Ovary (tissue), 3 donors: ENCODE data around the gene LSS.

Source experiments
- EP300 ChIP-seq: sonication (generic); formaldehyde crosslinking; IDR thresholded peaks from one replicate; pipeline ENCODE4 v1.6.1; 2017; ENCODE audit warnings: antibody characterized with exemption
- TF ChIP-seq, protein P1 (sequence below), 3 donors: fragments of 450-650 bp in 2 of 3; fragments of 200-600 bp in 1 of 3; IDR thresholded peaks; one replicate each; pipeline versions ENCODE4 v1.5.1 to v1.8.0; 2016 to 2022; ENCODE audit warnings: antibody characterized with exemption in 3 of 3, mild to moderate bottlenecking in 1 of 3
- donor health status: DM: no; HTN: no; CAD: no.

DNA sequence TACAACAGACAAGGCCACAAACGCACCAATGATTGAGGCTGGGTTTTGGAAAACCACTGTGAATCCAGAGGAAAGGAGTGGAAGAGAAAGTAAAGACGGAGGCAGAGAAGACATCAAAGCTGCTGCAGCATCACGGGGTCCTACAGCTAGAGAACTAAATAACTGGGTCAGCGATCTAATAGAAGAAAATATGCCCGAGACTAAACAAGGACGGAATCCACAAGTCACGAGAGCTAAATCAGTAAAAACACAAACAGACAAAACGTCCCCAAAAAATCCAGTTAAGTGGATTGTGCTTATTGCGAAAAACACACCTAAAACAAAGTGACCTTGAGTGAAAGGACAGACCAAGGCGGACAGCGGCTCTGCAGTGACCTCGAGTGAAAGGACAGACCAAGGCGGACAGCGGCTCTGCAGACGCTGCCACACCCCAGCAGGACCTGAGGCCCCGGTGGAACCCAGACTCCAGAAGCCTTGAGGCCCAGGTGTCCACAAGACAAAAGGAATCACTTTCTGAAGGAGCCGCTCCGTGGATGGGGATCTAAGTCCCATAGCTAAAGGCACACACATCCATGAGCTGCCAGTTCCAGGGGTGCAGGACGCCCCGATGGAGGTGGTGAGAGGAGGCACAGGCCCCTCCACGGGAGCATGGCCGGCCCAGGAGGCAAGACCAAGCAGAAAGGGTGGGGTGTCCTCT, 79.2 kb downstream of the LSS start:
- TF ChIP-seq, protein P1, sequence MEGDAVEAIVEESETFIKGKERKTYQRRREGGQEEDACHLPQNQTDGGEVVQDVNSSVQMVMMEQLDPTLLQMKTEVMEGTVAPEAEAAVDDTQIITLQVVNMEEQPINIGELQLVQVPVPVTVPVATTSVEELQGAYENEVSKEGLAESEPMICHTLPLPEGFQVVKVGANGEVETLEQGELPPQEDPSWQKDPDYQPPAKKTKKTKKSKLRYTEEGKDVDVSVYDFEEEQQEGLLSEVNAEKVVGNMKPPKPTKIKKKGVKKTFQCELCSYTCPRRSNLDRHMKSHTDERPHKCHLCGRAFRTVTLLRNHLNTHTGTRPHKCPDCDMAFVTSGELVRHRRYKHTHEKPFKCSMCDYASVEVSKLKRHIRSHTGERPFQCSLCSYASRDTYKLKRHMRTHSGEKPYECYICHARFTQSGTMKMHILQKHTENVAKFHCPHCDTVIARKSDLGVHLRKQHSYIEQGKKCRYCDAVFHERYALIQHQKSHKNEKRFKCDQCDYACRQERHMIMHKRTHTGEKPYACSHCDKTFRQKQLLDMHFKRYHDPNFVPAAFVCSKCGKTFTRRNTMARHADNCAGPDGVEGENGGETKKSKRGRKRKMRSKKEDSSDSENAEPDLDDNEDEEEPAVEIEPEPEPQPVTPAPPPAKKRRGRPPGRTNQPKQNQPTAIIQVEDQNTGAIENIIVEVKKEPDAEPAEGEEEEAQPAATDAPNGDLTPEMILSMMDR (IDR thresholded peaks at IDR 0.05): no peak
- TF ChIP-seq EP300: no peak
